Epithelial cell of esophagus (primary cell): Measurements from ENCODE around the gene ACVR1B.

Experiments used
- DNase-seq: peaks from one replicate; pipeline ENCODE4 v3.0.0; 2010; ENCODE audit warnings: low read depth
- H3K4me3 ChIP-seq: 2 replicates; pipeline ENCODE4 v1.5.1; 2011; ENCODE audit warnings: mild to moderate bottlenecking, low read length, control low read depth
- TF ChIP-seq, protein P1 (sequence below): IDR thresholded peaks from 2 replicates; pipeline ENCODE4 v1.5.1; 2011; ENCODE audit warnings: low read depth, mild to moderate bottlenecking, low read length, control low read depth, inconsistent platforms; ENCODE audit not compliant: insufficient read depth; ENCODE audit errors: missing control alignments

ACVR1B gene

DNA sequence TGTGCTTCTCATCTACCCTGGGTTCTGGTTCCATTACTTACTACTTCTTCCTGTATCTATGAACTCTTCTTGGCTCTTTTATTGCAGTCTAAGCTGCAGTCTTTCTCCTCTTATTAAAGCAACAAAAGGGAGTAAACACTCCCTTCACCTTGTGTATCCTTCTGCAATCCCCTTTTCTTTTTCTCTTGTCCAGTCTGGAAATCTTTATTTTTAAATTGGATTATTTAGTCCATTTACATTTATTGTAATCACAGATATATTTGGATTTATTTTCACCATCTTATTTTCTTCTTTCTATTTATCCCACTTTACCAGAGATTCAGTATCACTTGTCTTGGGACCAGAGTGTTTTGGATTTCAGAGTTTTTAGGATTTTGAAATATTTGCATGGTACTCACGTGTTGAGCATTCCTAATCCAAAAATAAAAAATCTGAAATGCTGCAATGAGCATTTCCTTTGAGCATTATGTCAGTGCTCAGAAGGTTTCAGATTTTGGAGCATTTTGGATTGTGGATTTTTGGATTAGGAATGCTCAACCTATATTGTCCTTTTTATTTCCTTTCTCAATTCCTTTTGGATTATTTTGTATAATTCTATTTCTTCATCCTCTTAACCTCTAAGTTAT lies 6.8 kb upstream of the ACVR1B start:
- no peak for DNase-seq

GRCh38 chr12:51947246-51947996 lies 4.1 kb upstream of the ACVR1B start:
- DNase-seq: no peak
- H3K4me3 ChIP-seq: no peak overlapping the region

More for the DNA sequence above, 6.8 kb upstream of the ACVR1B start:
- H3K4me3 ChIP-seq: no peak overlapping the region
- TF ChIP-seq, protein P1, sequence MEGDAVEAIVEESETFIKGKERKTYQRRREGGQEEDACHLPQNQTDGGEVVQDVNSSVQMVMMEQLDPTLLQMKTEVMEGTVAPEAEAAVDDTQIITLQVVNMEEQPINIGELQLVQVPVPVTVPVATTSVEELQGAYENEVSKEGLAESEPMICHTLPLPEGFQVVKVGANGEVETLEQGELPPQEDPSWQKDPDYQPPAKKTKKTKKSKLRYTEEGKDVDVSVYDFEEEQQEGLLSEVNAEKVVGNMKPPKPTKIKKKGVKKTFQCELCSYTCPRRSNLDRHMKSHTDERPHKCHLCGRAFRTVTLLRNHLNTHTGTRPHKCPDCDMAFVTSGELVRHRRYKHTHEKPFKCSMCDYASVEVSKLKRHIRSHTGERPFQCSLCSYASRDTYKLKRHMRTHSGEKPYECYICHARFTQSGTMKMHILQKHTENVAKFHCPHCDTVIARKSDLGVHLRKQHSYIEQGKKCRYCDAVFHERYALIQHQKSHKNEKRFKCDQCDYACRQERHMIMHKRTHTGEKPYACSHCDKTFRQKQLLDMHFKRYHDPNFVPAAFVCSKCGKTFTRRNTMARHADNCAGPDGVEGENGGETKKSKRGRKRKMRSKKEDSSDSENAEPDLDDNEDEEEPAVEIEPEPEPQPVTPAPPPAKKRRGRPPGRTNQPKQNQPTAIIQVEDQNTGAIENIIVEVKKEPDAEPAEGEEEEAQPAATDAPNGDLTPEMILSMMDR: no peak

DNA sequence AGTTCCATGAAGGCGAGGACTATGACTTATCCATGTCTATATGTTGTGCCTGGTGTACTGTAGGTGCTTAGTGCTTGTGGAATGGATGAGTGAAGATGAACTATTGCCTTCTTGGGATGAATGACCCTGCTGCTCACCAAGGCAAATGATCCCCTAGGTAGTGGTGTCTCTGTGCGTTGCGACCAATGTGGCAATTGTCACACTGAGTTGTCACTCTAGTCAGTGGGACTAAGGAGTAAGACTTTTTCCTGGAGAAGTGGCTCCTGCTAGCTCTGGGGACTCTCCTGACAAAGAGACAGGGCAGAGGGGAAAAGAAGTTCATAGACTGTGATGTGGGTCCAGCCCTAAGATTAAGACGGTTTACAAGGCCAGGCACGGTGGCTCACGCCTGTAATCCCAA lies 3.4 kb upstream of the ACVR1B start:
- TF ChIP-seq, protein P1: no peak
- H3K4me3 ChIP-seq: no peak overlapping the region
- no peak for DNase-seq

More at GRCh38 chr12:51947246-51947996, 4.1 kb upstream of the ACVR1B start:
- TF ChIP-seq, protein P1: no peak

GRCh38 chr12:51949342-51950030 lies 2.0 kb upstream of the ACVR1B start:
- TF ChIP-seq, protein P1: no peak
- no peak for DNase-seq

DNA sequence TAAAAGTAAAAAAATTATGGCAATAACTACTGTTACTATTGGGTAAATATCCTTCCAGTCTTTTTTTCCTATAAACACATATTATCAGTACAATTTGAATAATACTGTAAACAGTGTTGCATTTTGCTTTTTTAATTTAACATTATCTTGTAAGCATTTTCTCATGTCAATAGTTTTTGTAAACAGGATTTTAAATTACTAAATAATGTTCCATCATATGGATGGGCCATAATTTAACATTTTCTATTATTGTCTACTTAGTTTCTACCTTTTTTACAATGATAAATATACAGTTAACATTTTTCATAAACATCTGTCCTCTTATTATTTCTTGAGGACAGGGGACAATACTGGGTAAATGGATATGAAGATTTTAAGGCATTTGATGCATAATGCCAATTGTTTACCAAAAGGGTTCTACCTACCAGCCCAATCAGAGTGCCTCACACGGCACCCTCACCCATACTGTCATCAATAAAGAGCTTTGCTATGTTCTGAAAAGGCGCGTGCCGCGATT lies 759 bp upstream of the ACVR1B start:
- TF ChIP-seq, protein P1: no peak
- no peak for DNase-seq
- H3K4me3 ChIP-seq: peak overlapping the region; percentile 52

More at GRCh38 chr12:51949342-51950030, 2.0 kb upstream of the ACVR1B start:
- no peak overlapping the region for H3K4me3 ChIP-seq

GRCh38 chr12:51951843-51952722 lies 584 bp downstream of the ACVR1B start:
- peak; percentile 14 for DNase-seq
- TF ChIP-seq, protein P1: no peak
- H3K4me3 ChIP-seq: peak overlapping the region; percentile 78
